Brain pericyte (primary cell): ENCODE measurements around the gene USP3.

ENCODE experiments used
- DNase-seq: peaks from one replicate; pipeline ENCODE4 v3.0.0-alpha.2; 2012; ENCODE audit warnings: low read depth, low spot score

The USP3 gene

GRCh38 chr15:63588826-63589225 is 84.4 kb downstream of the USP3 start:
- DNase-seq = no peak

- no peak for DNase-seq
Measured at GRCh38 chr15:63593705-63594671, 89.6 kb downstream of the USP3 start.

GRCh38 chr15:63595065-63595464 is 90.7 kb downstream of the USP3 start:
- DNase-seq = no peak

- DNase-seq = no peak
Measured at GRCh38 chr15:63595688-63596087, 91.3 kb downstream of the USP3 start.

GRCh38 chr15:63596676-63597037 is 92.3 kb downstream of the USP3 start:
- DNase-seq = no peak

GRCh38 chr15:63597038-63597790 is 92.8 kb downstream of the USP3 start, which contains the start of gene FBXL22:
FBXL22 (plus strand) TSS chr15:63597387; CDS start chr15:63597393, 6 bp downstream.
- no peak for DNase-seq

- DNase-seq = no peak
Measured at GRCh38 chr15:63597821-63598220, 93.4 kb downstream of the USP3 start.

- DNase-seq = no peak
Measured at GRCh38 chr15:63598473-63599400, 94.3 kb downstream of the USP3 start.

GRCh38 chr15:63599401-63600000 is 95.1 kb downstream of the USP3 start:
- no peak for DNase-seq

GRCh38 chr15:63600001-63600615 is 95.7 kb downstream of the USP3 start:
- DNase-seq = no peak

GRCh38 chr15:63600616-63601025 is 96.2 kb downstream of the USP3 start:
- peak; percentile 58 for DNase-seq

GRCh38 chr15:63601026-63601703 is 96.8 kb downstream of the USP3 start:
- no peak for DNase-seq

GRCh38 chr15:63601704-63602185 is 97.4 kb downstream of the USP3 start:
- DNase-seq = no peak

- DNase-seq = no peak
Measured at GRCh38 chr15:63602595-63602994, 98.2 kb downstream of the USP3 start.

GRCh38 chr15:63603516-63603915 is 99.1 kb downstream of the USP3 start:
- DNase-seq = no peak

GRCh38 chr15:63604281-63604680 is 99.9 kb downstream of the USP3 start:
- no peak for DNase-seq

- no peak for DNase-seq
Measured at GRCh38 chr15:63605036-63605435, 100.6 kb downstream of the USP3 start.

GRCh38 chr15:63605816-63606215 is 101.4 kb downstream of the USP3 start:
- no peak for DNase-seq

GRCh38 chr15:63606308-63606707 is 101.9 kb downstream of the USP3 start:
- no peak for DNase-seq

- DNase-seq = no peak
Measured at GRCh38 chr15:63608989-63609388, 104.6 kb downstream of the USP3 start.
